Osteoblast (primary cell): ENCODE results near the gene CGREF1. TPM values are rescaled to one million over a fixed set of nuclear protein-coding genes. Genes with fewer than 3 reads are reported as not detected.

Source experiments
- DNase-seq: peaks from one replicate; pipeline ENCODE4 v3.0.0; 2011; ENCODE audit warnings: low spot score, mixed read lengths; ENCODE audit not compliant: insufficient read length; ENCODE audit errors: missing footprints
- H2AFZ ChIP-seq: 2 replicates; pipeline ENCODE4 v1.6.0; 2011; ENCODE audit warnings: mild to moderate bottlenecking, low read length
- H3K27ac ChIP-seq: 2 replicates; pipeline ENCODE4 v1.5.1; 2011; ENCODE audit warnings: mild to moderate bottlenecking, low read depth, low read length, moderate library complexity
- H3K27me3 ChIP-seq: 2 replicates; pipeline ENCODE4 v1.6.0; 2012; ENCODE audit warnings: mild to moderate bottlenecking, control low read depth, inconsistent platforms, low read length, moderate library complexity; ENCODE audit not compliant: insufficient read depth
- H3K36me3 ChIP-seq: 2 replicates; pipeline ENCODE4 v1.5.1; 2011; ENCODE audit warnings: mild to moderate bottlenecking, low read length, control low read depth, moderate library complexity; ENCODE audit not compliant: insufficient read depth
- H3K4me1 ChIP-seq: 2 replicates; pipeline ENCODE4 v1.5.1; 2011; ENCODE audit warnings: mild to moderate bottlenecking, low read length, control low read depth, moderate library complexity; ENCODE audit not compliant: insufficient read depth
- H3K4me2 ChIP-seq: 2 replicates; pipeline ENCODE4 v1.6.0; 2011; ENCODE audit warnings: mild to moderate bottlenecking, low read length; ENCODE audit not compliant: insufficient read depth
- H3K4me3 ChIP-seq: fragments of 200-600 bp; sonication (generic); 3 replicates; pipeline ENCODE4 v1.5.1; 2012; ENCODE audit warnings: mild to moderate bottlenecking, low read length, inconsistent platforms; ENCODE audit not compliant: insufficient read depth
- H3K79me2 ChIP-seq: 2 replicates; pipeline ENCODE4 v1.6.0; 2012; ENCODE audit warnings: mild to moderate bottlenecking, low read length, control low read depth, inconsistent platforms; ENCODE audit not compliant: insufficient read depth
- H3K9me3 ChIP-seq: 2 replicates; pipeline ENCODE4 v1.5.1; 2011; ENCODE audit warnings: low read depth, low read length, control low read depth
- H4K20me1 ChIP-seq: 2 replicates; pipeline ENCODE4 v1.6.0; 2012; ENCODE audit warnings: mild to moderate bottlenecking, low read length, control low read depth; ENCODE audit not compliant: insufficient read depth
- total RNA-seq: library from RNA; depleted of rRNA; stranded (reverse); fragments of >200 nt; gene quantifications from 2 replicates; pipeline ENCODE4 v1.2.3, GENCODE V29; 2012
- TF ChIP-seq, protein P1 (sequence below): IDR thresholded peaks from 2 replicates; pipeline ENCODE4 v1.5.1; 2011; ENCODE audit warnings: mild to moderate bottlenecking, low read depth, low read length, moderate library complexity; ENCODE audit errors: extremely low read depth

CGREF1 gene
- total RNA-seq, 1 donor = 14.5 TPM

DNA sequence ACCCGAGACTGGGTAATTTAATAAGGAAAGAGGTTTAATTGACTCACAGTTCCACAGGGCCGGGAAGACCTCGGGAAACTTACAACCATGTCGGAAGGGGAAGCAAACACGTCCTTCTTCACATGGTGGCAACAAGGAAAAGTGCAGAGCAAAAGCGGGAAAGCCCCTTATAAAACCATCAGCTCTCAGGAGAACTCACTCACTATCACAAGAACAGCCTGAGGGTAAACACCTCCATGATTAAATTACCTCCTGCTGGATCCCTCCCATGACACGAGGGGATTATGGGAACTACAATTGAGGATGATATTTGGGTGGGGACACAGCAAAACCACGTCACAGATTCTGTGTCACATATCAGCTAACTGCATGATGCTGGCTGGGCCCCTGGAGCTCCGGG lies 41.3 kb upstream of the CGREF1 start:
- DNase-seq = no peak
- H4K20me1 ChIP-seq = no peaks in the 10 kb centered on the region
- H3K79me2 ChIP-seq = no peaks in the 10 kb centered on the region
- H3K36me3 ChIP-seq = no peaks in the 10 kb centered on the region
- no peak overlapping the region for H2AFZ ChIP-seq
- H3K9me3 ChIP-seq = no peaks in the 10 kb centered on the region
- H3K4me1 ChIP-seq = no peaks in the 10 kb centered on the region
- no peak overlapping the region for H3K4me3 ChIP-seq
- no peaks in the 10 kb centered on the region for H3K27me3 ChIP-seq
- no peak overlapping the region for H3K4me2 ChIP-seq
- TF ChIP-seq, protein P1, sequence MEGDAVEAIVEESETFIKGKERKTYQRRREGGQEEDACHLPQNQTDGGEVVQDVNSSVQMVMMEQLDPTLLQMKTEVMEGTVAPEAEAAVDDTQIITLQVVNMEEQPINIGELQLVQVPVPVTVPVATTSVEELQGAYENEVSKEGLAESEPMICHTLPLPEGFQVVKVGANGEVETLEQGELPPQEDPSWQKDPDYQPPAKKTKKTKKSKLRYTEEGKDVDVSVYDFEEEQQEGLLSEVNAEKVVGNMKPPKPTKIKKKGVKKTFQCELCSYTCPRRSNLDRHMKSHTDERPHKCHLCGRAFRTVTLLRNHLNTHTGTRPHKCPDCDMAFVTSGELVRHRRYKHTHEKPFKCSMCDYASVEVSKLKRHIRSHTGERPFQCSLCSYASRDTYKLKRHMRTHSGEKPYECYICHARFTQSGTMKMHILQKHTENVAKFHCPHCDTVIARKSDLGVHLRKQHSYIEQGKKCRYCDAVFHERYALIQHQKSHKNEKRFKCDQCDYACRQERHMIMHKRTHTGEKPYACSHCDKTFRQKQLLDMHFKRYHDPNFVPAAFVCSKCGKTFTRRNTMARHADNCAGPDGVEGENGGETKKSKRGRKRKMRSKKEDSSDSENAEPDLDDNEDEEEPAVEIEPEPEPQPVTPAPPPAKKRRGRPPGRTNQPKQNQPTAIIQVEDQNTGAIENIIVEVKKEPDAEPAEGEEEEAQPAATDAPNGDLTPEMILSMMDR = no peak
- no peak overlapping the region for H3K27ac ChIP-seq

DNA sequence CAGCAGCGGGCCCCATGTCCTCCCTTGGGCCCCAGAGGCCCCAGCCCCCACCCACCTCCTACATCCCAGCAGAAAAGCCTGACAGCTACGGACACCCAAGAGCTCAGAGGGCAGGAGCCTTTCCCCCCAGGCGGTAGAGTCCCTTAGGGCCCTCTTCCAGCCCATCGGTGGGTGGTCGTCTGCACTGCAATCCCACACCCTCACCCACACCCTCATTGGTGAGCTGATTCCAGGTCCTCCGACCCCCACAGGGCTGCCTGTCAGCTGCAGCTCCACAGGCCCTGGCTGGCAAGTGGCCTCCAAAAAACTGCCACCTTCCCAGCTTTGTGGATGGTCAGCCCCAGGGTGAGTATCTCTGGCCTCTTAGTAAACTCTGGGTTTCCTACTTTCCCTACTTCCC lies 40.3 kb upstream of the CGREF1 start:
- DNase-seq = no peak
- Histone ChIP-seq H3K79me2 (no peaks in the 10 kb centered on the region), H3K4me2 (no peak overlapping the region), H3K9me3 (no peaks in the 10 kb centered on the region), H4K20me1 (no peaks in the 10 kb centered on the region), H3K27me3 (no peaks in the 10 kb centered on the region), H3K4me3 (no peak overlapping the region), H3K27ac (no peak overlapping the region), H3K36me3 (no peaks in the 10 kb centered on the region), H2AFZ (no peak overlapping the region), H3K4me1 (no peaks in the 10 kb centered on the region)
- TF ChIP-seq, protein P1 = no peak

DNA sequence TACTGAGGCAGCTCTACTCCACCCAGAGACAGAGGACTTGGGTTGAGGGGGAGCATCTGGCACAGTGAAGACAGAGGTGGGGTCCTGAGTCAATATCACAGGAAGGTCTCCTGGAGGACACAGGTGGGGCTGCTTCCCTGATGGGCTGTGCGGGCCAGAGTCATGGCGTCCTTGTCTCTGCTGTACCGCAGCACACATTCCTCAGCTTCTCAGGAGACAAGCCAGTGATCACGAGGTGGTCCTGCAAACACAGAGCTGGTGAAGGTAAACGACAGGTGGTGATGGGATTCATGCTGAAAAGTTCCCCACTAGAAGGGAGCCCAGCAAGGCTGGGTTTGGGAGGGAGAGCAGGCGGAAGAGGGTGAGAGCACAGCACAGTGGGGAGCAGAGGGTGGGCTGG lies 39.5 kb upstream of the CGREF1 start:
- DNase-seq = no peak
- TF ChIP-seq, protein P1 = no peak
- H3K27ac ChIP-seq = no peak overlapping the region
- no peaks in the 10 kb centered on the region for H3K27me3 ChIP-seq
- no peak overlapping the region for H3K4me2 ChIP-seq
- H3K36me3 ChIP-seq = no peaks in the 10 kb centered on the region
- H3K9me3 ChIP-seq = no peaks in the 10 kb centered on the region
- no peaks in the 10 kb centered on the region for H4K20me1 ChIP-seq
- no peak overlapping the region for H3K4me3 ChIP-seq
- H3K79me2 ChIP-seq = no peaks in the 10 kb centered on the region
- H3K4me1 ChIP-seq = no peaks in the 10 kb centered on the region
- no peak overlapping the region for H2AFZ ChIP-seq

DNA sequence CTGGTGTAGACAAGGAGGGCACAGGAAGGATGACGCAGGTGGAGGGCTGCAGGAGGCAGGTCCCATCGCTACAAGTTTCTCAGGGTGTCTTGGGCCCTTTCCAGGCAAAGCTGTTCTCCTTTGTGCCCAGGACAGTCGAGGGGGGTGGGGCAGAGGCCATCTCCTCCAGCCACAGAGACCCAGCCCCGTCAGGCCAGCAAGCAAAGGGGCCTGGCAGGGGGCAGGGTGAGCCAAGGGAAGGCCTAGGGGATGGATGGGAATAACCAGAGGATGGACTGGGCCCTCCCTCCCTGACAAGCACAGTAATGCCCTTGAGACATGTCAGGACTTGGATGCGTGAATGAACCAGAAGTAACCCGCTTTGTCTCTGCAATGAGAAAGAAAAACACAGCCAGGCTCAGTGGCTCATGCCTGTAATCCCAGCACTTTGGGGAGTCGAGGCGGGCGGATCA lies 36.2 kb upstream of the CGREF1 start:
- no peak for DNase-seq
- Histone ChIP-seq H4K20me1 (no peaks in the 10 kb centered on the region), H3K27me3 (no peaks in the 10 kb centered on the region), H3K9me3 (no peaks in the 10 kb centered on the region), H3K4me2 (no peak overlapping the region), H3K36me3 (no peaks in the 10 kb centered on the region), H3K79me2 (no peaks in the 10 kb centered on the region), H2AFZ (no peak overlapping the region), H3K4me1 (no peaks in the 10 kb centered on the region), H3K4me3 (no peak overlapping the region), H3K27ac (no peak overlapping the region)
- TF ChIP-seq, protein P1 = no peak
